HG03025 (cell line): Measurements from ENCODE around the gene CENPP.

ENCODE experiments used
- ATAC-seq: cut with Tn5 transposase; IDR thresholded peaks from one replicate; pipeline ENCODE4 v1.9.1; 2021; ENCODE audit warnings: mild to moderate bottlenecking, moderate library complexity; ENCODE audit not compliant: unreplicated experiment, low FRiP score

Gene CENPP

DNA sequence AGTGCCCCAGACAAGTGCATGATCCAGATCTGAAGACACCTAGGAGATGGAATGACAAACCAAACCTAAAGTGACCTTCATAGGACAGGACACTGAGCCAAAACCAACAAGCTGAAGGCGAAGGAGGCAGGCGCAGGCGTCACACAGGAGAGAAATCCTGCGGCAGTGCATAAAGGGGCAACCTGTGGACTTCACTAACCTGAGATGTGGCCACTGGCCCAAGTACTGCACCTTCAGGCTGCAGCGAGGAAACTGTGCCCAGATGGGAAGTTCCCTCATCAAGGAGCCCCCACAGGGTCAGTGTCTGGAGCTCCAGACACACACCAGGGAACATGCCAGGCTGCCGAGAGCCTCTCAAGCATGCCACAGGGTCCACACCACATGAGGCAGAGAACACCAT, 340.5 kb downstream of the CENPP start:
- no peak for ATAC-seq

DNA sequence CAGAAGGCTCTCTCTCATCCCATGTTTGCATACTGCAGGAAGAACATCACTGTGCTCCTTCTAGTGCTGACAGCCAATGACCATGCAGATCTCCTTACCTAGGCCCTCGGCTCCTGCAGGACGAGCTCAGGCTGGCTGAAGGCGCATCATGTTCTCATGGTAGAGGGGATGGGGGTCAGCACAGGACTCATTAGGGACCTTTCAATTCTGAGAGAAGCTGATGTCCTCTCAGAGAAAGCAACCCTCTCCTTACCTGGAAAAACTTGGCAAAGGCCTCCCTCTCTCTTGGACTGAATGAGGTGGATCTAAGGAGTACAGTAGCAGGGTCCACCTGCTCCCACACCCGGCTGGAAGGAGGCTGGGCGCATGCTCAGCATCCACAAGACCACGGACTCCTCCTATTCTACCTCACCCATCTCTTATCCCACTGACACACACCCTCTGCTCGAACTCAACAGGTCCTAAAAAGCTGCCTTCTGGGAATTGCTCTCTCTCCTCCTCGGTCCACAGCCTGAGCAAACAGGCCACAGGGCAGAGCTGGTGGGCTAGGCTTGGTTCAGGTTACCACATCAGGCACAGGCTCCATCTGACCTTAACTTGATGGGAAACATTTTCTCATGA, 341.3 kb downstream of the CENPP start:
- no peak for ATAC-seq

DNA sequence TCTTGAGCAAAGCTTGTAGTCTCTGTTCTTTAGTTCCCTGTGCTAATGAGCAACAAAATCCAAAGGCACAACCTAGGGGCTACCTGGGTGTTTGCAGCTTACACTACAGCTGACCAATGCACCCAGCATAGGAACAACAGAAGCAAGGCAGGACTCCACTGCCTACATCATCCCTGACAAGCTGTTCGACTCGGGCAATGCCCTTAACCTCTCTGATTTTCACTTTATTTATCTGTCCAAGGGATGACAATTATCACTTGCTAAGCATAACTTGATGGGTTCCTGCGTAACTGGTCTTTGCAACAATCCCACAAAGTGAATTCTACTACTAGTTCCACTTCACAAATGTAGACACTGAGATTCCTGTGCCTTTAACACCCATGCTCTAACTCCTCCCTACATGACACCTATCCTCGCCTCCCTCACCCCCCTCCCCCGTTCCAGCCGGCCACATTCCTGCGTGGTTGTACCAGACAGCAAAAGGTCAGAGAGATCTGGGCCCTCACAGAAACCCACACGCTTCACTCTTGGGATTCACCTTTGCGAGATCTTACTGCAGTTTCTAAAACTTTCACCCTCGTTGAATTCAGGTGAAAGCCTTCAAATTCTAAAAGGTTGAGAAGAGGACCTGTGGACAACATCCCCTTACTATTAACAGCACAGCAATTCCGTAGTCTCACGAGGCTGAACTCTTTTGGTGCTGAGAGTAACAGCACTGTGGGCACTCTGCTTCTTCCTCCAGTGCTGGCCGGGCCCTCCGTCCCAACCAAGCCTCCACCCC, 343.2 kb downstream of the CENPP start:
- ATAC-seq: no peak

DNA sequence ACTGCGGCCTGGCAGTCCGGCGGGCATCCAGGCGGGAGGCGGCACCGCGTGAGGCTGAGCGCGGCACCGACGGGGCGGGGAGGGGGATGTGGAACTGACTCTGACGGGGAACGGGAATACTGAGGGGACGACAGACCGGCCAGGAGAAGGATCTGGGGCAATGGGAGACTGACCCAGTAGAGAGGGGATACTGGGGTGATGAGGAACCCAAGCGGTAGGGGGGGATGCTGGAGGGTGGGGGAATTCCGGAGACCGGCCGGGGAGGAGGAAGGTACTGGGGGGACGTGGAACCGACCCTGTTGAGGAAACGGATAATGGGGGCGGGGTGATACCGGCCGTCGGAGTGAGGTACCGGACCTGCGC, 343.8 kb downstream of the CENPP start:
- peak; percentile 9 for ATAC-seq
